Sigmoid colon (tissue), 4 donors: ENCODE data around the gene SYT8.

Experiments used
- CTCF ChIP-seq, 4 experiments: fragments of 450-650 bp in 3 of 4; fragments of 200-600 bp in 1 of 4; IDR thresholded peaks; one replicate each; pipeline ENCODE4 v1.5.1; 2016 to 2019; ENCODE audit warnings: antibody characterized with exemption in 4 of 4, mild to moderate bottlenecking in 3 of 4, moderate library complexity in 2 of 4
- EP300 ChIP-seq, 4 donors: sonication (generic); formaldehyde crosslinking; IDR thresholded peaks; one replicate each; pipeline ENCODE4 v1.6.1; 2017; ENCODE audit warnings: antibody characterized with exemption in 4 of 4
- POLR2AphosphoS5 ChIP-seq, 4 donors: sonication (generic); formaldehyde crosslinking; IDR thresholded peaks; one replicate each; pipeline ENCODE4 v1.6.1; 2017; ENCODE audit warnings: antibody characterized with exemption in 4 of 4

GRCh38 chr11:1851468-1852180 is 16.8 kb downstream of the SYT8 start:
- TF ChIP-seq POLR2AphosphoS5 (IDR thresholded peaks at IDR 0.05) (no peak), EP300 (IDR thresholded peaks at IDR 0.05) (no peak), CTCF (IDR thresholded peaks at IDR 0.05) (no peak)
